ENCODE results near the gene ZNF175. TPM values are rescaled to one million over a fixed set of nuclear protein-coding genes. Genes with fewer than 3 reads are reported as not detected.
A peak's percentile ranks its signal among the peaks of the same experiment; 100 is the strongest.

ZNF175 gene
- total RNA-seq, 1 donor, result 12.9 TPM

GRCh38 chr19:51594774-51595109, 23.7 kb downstream of the ZNF175 start:
- TF ChIP-seq CTCF (IDR thresholded peaks at IDR 0.05; ENCODE audit: insufficient read depth, low read length), result no peak
- no peak for DNase-seq (ENCODE audit: low read depth)
- H3K4me3 ChIP-seq (ENCODE audit: low read depth, low read length), result peak overlapping the region; percentile 77

GRCh38 chr19:51595190-51596175, 24.4 kb downstream of the ZNF175 start:
- no peak for DNase-seq (ENCODE audit: low read depth)
- TF ChIP-seq CTCF (IDR thresholded peaks at IDR 0.05; ENCODE audit: insufficient read depth, low read length), result no peak
- peak overlapping the region; percentile 77 for H3K4me3 ChIP-seq (ENCODE audit: low read depth, low read length)

GRCh38 chr19:51598159-51598915, 27.3 kb downstream of the ZNF175 start:
- no peak for DNase-seq (ENCODE audit: low read depth)
- TF ChIP-seq CTCF (IDR thresholded peaks at IDR 0.05; ENCODE audit: insufficient read depth, low read length), result no peak
- no peak overlapping the region for H3K4me3 ChIP-seq (ENCODE audit: low read depth, low read length)

GRCh38 chr19:51599084-51599483, 28.0 kb downstream of the ZNF175 start:
- no peak for DNase-seq (ENCODE audit: low read depth)
- TF ChIP-seq CTCF (IDR thresholded peaks at IDR 0.05; ENCODE audit: insufficient read depth, low read length), result no peak

GRCh38 chr19:51600940-51601580, 30.0 kb downstream of the ZNF175 start:
- TF ChIP-seq CTCF (IDR thresholded peaks at IDR 0.05; ENCODE audit: insufficient read depth, low read length), result no peak
- no peak overlapping the region for H3K4me3 ChIP-seq (ENCODE audit: low read depth, low read length)

More at GRCh38 chr19:51599084-51599483, 28.0 kb downstream of the ZNF175 start:
- no peak overlapping the region for H3K4me3 ChIP-seq (ENCODE audit: low read depth, low read length)

GRCh38 chr19:51602189-51602854, 31.2 kb downstream of the ZNF175 start:
- no peak for DNase-seq (ENCODE audit: low read depth)
- TF ChIP-seq CTCF (IDR thresholded peaks at IDR 0.05; ENCODE audit: insufficient read depth, low read length), result no peak
- no peak overlapping the region for H3K4me3 ChIP-seq (ENCODE audit: low read depth, low read length)

More at GRCh38 chr19:51600940-51601580, 30.0 kb downstream of the ZNF175 start:
- DNase-seq (ENCODE audit: low read depth), result no peak
